Kidney (tissue), 14 donors: ENCODE measurements around the gene DOCK7. TPM values are rescaled to one million over a fixed set of nuclear protein-coding genes. Genes with fewer than 3 reads are reported as not detected.
"Not testable (repeated sequence)": the region's sequence is repeated elsewhere in the genome, so short reads cannot be mapped to it uniquely, and the experiment has no call there.

Experiments used
- DNase-seq, 5 donors: peaks; one replicate each; pipeline ENCODE4 v3.0.0-alpha.2; 2013 to 2020
- FAIRE-seq: peaks from 2 replicates; lab custom pipeline; 2012; peaks lifted over from hg19 to GRCh38; lab: Jason Lieb, UNC
- H3K27ac ChIP-seq, 2 donors: one replicate each; pipeline ENCODE4 v1.7.0; 2013; ENCODE audit warnings: low read depth in 2 of 2, low read length in 2 of 2, inconsistent platforms in 1 of 2
- H3K27me3 ChIP-seq: one replicate; pipeline ENCODE4 v1.7.1; 2013; ENCODE audit warnings: low read length, inconsistent platforms; ENCODE audit not compliant: control insufficient read depth, insufficient read depth
- H3K36me3 ChIP-seq, 3 donors: one replicate each; pipeline versions ENCODE4 v1.7.0 to v1.7.1; 2013; ENCODE audit warnings: low read length in 3 of 3, control low read depth in 1 of 3, inconsistent platforms in 1 of 3; ENCODE audit not compliant: insufficient read depth in 3 of 3, control insufficient read depth in 2 of 3
- H3K4me1 ChIP-seq, 3 donors: one replicate each; pipeline versions ENCODE4 v1.7.0 to v1.7.1; 2013; ENCODE audit warnings: low read length in 3 of 3, inconsistent platforms in 1 of 3, low read depth in 1 of 3; ENCODE audit not compliant: control insufficient read depth in 2 of 3, insufficient read depth in 2 of 3
- H3K4me3 ChIP-seq, 3 donors: one replicate each; pipeline versions ENCODE4 v1.7.0 to v1.8.1; 2013; ENCODE audit warnings: low read length in 3 of 3, control low read depth in 1 of 3, inconsistent platforms in 1 of 3
- H3K9ac ChIP-seq, 3 donors: one replicate each; pipeline versions ENCODE4 v1.7.0 to v1.7.1; 2013; ENCODE audit warnings: low read length in 3 of 3, control low read depth in 1 of 3, inconsistent platforms in 1 of 3
- H3K9me3 ChIP-seq, 3 donors: one replicate each; pipeline versions ENCODE4 v1.7.0 to v1.7.1; 2013; ENCODE audit warnings: low read length in 3 of 3, control low read depth in 1 of 3, inconsistent platforms in 1 of 3; ENCODE audit not compliant: control insufficient read depth in 2 of 3, insufficient read depth in 1 of 3
- intact Hi-C: fragments of 100-400 bp; cut with DNase I; formaldehyde crosslinking; loops from one replicate; pipeline ENCODE4 v1.11.1; 2022
- polyA plus RNA-seq: library from polyadenylated mRNA; stranded (reverse); fragments of 350-450 nt; fragmentation: Illumina TruSeq; extraction: RNeasy Lipid Tissue Mini Kit (QIAGEN cat#74804); gene quantifications from one replicate; pipeline ENCODE4 v1.2.3, GENCODE V29; 2014; ENCODE audit warnings: low read depth, low replicate concordance; ENCODE audit not compliant: insufficient read depth
- total RNA-seq: library from RNA; stranded (reverse); fragmentation: NEBNext Ultra II Directional; extraction: Animal tissue kit (Norgen Biotek cat#: 25700); gene quantifications from one replicate; pipeline ENCODE4 v1.2.1, GENCODE V29; 2021
- TF ChIP-seq, protein P1 (sequence below): IDR thresholded peaks from 3 replicates; pipeline ENCODE4 v1.5.1; 2012; ENCODE audit warnings: mild to moderate bottlenecking, moderate library complexity, borderline replicate concordance; ENCODE audit not compliant: insufficient read depth; ENCODE audit errors: extremely low read depth
- donor health status: control.
- donor health status: control.
- donor health status: control.
- donor health status: control.
- donor health status: control.
- donor health status: DM: yes; HTN: yes; CAD: no.
- donor health status: Normal renal cell carcinoma (clear cell type).

DOCK7 gene
- total and polyA plus RNA-seq, 2 donors from 2014 or later = 11.0 to 34.0 TPM

DNA sequence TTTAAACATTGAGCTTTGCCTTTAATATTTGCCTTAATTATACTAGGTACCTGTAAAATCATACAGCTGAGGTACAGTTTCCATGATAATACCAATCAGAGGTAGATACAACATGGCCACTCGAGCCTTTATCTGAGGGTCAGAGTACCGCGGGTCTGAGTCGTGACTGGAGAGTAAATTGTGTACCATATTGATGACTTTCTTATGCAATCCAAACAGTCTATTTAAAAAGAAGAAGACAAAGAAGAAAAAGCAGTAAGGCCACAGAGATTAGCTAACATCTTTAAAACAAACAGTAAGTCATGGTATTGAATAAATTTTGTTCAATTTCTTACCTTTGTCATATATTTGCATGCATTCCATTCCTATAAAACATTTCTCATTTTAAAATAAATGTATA is 159.0 kb downstream of the DOCK7 start:
- no peaks in the 10 kb centered on the region for H3K36me3 ChIP-seq
- no peak overlapping the region for H3K27ac ChIP-seq
- H3K4me3 ChIP-seq = no peak overlapping the region
- no peak for DNase-seq
- H3K27me3 ChIP-seq = no peaks in the 10 kb centered on the region
- no peaks in the 10 kb centered on the region for H3K4me1 ChIP-seq
- H3K9ac ChIP-seq = no peak overlapping the region
- intact Hi-C loops = loop anchor here (5.0 kb wide), 1 partner anchor 218 kb away; no protein-coding TSS in a partner anchor
- no peak for FAIRE-seq
- TF ChIP-seq, protein P1, sequence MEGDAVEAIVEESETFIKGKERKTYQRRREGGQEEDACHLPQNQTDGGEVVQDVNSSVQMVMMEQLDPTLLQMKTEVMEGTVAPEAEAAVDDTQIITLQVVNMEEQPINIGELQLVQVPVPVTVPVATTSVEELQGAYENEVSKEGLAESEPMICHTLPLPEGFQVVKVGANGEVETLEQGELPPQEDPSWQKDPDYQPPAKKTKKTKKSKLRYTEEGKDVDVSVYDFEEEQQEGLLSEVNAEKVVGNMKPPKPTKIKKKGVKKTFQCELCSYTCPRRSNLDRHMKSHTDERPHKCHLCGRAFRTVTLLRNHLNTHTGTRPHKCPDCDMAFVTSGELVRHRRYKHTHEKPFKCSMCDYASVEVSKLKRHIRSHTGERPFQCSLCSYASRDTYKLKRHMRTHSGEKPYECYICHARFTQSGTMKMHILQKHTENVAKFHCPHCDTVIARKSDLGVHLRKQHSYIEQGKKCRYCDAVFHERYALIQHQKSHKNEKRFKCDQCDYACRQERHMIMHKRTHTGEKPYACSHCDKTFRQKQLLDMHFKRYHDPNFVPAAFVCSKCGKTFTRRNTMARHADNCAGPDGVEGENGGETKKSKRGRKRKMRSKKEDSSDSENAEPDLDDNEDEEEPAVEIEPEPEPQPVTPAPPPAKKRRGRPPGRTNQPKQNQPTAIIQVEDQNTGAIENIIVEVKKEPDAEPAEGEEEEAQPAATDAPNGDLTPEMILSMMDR = no peak
- no peaks in the 10 kb centered on the region for H3K9me3 ChIP-seq

DNA sequence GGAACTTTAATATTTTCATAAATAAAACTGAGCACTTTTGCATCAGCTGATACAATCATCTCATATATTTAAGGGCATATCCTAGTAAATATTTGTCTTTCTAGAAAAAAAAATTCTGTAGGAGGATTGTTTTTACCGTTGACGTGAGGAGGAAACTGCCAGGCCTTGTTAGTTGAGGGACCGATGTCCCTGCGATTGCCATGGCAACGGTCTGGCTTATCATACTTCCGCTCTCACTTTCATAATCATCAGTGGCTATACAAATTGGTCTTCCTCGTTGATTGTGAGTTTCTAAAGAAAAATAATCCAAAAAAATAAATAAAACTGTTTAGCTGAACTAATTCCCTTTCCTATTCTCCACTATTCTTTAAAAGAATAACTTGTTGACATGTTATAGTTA is 160.2 kb downstream of the DOCK7 start:
- Histone ChIP-seq H3K36me3 (no peaks in the 10 kb centered on the region), H3K27me3 (no peaks in the 10 kb centered on the region), H3K9me3 (no peaks in the 10 kb centered on the region), H3K4me3 (no peak overlapping the region), H3K9ac (no peak overlapping the region), H3K27ac (no peak overlapping the region), H3K4me1 (no peaks in the 10 kb centered on the region)
- DNase-seq (no peak), FAIRE-seq (no peak)
- TF ChIP-seq, protein P1 = no peak
- intact Hi-C loops = loop anchor here (5.0 kb wide), 1 partner anchor 219 kb away; no protein-coding TSS in a partner anchor

DNA sequence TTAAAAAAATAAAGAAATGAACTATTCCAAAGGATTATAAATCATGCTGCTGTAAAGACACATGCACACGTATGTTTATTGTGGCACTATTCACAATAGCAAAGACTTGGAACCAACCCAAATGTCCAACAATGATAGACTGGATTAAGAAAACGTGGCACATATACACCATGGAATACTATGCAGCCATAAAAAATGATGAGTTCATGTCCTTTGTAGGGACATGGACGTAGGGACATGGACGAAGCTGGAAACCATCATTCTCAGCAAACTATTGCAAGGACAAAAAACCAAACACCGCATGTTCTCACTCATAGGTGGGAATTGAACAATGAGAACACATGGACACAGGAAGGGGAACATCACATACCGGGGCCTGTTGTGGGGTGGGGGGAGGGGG is 160.8 kb downstream of the DOCK7 start:
- not testable (repeated sequence) for H3K27ac ChIP-seq
- intact Hi-C loops = loop anchor here (5.0 kb wide), 1 partner anchor 220 kb away; no protein-coding TSS in a partner anchor

DNA sequence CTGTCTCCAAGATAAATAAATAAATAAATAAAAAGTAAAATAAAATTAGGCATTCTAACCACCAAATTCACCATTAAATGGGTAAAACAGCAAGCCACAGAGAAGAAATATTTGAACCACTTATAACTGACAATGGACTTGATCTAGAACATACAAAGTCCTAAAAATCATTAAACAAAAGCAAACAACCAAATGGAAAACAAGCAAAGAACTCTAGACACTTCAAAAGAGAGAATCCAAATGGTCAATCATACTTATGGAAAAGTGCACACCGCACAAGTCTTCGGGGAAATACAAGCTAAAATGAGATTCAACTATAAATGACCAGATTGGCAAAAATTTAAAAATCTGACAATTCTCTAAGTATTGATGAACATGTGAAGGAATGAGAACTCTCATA is 164.3 kb downstream of the DOCK7 start:
- TF ChIP-seq, protein P1 = no peak
- Histone ChIP-seq H3K27ac (no peak overlapping the region), H3K9me3 (peaks cover 0 to 5% (median 0%) of the 10 kb centered on the region in 3 donors), H3K9ac (no peak overlapping the region), H3K36me3 (no peaks in the 10 kb centered on the region), H3K4me1 (no peaks in the 10 kb centered on the region), H3K27me3 (no peaks in the 10 kb centered on the region), H3K4me3 (no peak overlapping the region)
- intact Hi-C loops = no loop called here
- no peak for FAIRE-seq
- no peak for DNase-seq

More for the DNA sequence above, 160.8 kb downstream of the DOCK7 start:
- H3K36me3 ChIP-seq, H3K9ac ChIP-seq, H3K4me3 ChIP-seq, H3K27me3 ChIP-seq, H3K9me3 ChIP-seq, H3K4me1 ChIP-seq, FAIRE-seq, DNase-seq: not testable (repeated sequence)
